A172 (cell line): ENCODE measurements around the gene MAP6. TPM values are rescaled to one million over a fixed set of nuclear protein-coding genes. Genes with fewer than 3 reads are reported as not detected.
"Not testable (repeated sequence)": the region's sequence is repeated elsewhere in the genome, so short reads cannot be mapped to it uniquely, and the experiment has no call there.

Experiments
- DNase-seq: peaks from one replicate; pipeline ENCODE4 v3.0.0-alpha.2; 2015; ENCODE audit warnings: low spot score
- total RNA-seq: library from RNA; depleted of rRNA; stranded (reverse); fragments of >200 nt; shearing (Covaris generic); gene quantifications from 2 replicates; pipeline ENCODE4 v1.2.3, GENCODE V29; 2014

MAP6 gene
- total RNA-seq, 1 experiment from 2014 or later, result 10.6 TPM

DNA sequence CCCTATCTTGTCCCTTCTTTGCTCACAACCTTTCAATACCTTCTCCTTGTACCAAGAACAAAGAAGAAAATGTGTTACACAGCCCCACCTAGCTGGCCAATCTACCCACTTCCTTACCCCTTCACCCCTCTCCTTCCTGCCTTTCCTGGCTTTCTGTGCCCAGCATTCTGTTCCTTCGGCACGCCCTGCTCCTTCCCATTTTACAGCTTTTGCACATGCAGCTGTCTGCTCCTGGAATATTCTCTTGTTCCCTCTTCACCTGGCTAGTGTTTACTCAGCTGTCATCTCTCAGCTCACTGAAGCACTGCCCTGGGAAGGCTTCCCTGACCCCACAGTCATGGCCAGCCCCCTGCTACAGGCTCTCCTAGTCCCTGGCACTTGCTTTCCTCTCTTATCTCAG is 76.1 kb downstream of the MAP6 start:
- no peak for DNase-seq

DNA sequence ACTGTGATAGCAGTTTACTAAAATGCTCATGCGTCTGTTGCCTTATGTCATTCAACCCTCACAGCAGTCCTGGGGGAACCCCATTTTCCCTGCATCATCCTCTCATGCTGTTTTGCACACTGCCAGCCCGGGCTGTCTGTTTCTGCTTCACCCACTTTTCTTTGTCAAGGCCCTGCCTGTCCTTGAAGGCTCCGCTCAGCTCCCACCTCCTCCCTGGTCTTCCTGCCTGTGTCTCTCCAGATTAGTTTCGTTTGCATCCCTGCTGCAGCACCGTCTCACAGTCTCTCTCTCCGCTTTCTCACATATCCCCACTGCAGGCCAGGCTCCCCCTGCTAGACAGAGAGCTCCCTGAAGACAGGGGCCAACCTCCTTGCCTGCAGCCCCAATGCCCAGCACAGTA is 76.9 kb downstream of the MAP6 start:
- no peak for DNase-seq

DNA sequence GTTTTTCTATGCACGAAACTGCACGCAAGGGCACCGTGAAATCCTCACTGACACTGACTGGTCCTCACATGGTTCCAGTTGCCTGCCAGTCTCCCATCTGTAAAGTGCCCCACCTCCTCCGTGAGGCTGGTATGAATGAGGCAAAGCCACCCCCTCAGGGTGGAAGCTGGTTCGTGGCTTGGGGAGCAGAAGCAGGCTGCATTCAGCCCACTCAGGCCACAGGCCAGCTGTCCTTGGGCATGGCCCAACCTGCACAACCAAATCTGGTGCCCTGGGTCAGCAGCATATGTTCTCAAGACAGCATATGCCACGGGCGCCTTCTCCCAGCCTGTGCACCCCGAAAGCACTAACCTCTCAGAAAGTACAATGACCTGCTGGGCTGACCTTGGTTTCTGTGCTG is 77.5 kb downstream of the MAP6 start:
- DNase-seq, result no peak

DNA sequence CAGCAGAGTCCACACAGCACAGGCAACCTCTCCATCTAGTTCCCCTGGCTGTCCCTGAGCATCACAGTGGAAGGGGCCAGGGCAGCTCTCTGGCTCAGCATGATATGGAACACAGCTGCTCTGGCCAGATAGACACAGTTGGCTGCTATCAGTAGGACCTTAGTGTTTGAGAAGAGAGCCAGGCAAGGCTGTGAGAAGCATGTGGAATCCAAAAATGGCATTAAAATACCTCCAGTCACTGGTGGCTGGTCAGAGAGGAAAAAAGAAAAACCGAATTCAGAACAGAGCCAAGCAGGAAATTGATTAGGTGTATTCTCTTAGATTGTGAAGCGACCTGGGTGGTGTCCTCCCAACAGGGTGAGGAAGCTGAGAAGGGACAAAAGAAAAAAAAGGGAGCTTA is 78.9 kb downstream of the MAP6 start:
- no peak for DNase-seq

DNA sequence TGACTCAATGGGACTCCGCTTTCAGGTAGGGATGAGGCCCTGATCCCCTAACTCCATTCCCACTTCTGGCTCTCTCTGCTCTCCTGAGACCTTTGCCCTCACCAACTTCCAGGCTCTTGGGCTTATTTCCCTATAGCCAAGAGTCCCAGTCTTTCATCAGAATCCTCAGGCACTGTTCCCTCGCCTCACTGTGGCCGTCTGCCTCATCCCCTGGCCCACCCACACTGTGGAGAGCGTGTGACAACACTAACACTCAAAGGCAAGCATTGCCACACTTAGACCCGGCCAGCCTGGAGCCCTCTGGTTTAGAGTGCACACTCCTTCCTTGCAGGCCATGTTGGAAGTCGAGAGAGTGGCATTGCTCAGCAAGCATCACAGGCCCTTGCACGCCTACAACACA is 79.8 kb downstream of the MAP6 start:
- no peak for DNase-seq

DNA sequence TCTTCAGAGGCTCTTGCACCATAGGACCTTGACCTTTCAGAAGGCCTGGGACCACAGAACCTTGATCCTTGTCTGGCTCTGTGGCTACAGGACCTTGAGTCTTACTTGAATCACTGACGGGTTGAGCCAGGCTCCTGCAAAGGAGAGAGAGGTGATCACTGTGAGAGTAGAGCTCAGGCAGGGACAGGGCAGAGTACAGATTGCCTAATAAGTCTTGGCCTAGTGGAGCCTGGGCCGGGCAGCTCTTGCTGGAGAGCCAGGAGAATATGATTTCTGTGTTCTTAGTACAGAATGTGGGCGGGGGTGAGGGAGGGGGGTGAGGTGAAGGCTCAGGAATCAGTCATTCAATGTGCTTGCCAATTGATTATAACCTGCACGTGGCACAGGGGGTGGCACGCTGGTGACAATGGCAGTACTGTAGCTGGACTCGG is 80.8 kb downstream of the MAP6 start:
- DNase-seq, result no peak

DNA sequence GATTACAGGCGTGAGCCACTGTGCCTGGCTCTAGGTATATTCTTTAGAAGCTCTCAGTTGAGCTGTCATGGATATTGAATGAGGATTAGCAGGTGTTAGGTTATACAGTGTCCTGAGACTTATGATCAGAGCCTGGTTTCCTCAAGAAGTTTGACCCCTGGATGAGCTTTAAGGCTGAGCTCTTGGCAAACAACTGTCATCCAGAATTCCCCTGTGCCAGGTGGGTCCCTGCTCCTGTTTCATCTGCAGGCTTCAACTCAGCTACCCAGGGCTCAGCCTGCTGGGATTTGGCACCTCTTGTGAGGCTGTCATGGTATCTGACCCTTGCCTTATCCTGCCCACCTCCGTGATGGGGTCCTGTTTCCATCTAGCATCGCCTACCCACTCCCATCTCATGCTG is 82.4 kb downstream of the MAP6 start:
- no peak for DNase-seq

DNA sequence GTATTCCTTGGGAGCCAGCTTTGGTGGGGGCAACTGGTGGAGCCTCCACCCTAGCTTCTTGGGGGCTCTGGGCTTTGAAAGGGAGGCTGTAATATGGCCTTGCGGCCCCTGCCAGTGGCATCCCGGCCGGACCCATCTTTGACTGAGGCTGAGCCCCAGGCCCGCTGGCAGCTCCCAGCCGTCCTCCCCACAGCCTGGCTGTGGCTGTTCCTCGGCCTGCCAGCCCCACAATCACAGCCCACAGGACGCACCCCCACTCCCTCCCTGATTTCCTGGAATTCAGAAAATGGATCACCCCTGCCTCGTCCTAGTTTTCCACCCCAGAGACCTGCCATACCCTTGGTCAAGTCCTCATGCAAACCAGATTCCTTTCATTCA is 83.6 kb downstream of the MAP6 start:
- DNase-seq, result no peak

DNA sequence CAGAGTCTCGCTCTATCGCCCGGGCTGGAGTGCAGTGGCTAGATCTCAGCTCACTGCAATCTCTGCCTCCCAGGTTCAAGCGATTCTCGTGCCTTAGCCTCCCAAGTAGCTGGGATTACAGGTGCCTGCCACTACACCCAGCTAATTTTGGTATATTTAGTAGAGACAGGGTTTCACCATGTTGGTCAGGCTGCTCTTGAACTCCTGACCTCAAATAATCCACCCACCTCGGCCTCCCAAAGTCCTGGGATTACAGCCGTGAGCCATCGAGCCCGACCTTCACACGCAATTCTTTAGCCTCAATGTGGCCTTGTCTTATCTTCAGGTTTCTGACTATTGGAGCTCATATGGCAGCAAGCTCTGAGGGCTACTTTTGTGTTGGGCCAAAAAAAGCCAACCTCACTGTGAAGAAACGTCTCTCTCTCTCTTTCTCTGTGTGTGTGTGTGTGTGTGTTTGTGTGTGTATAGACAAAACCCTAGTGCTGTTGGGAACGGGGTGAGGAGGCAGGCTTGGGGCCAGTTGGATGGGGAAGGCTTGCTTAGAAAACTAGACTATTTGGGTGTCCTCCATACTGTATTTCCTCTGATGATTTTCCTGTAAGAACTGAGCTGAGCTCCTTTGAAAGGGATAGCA is 84.1 kb downstream of the MAP6 start:
- not testable (repeated sequence) for DNase-seq

DNA sequence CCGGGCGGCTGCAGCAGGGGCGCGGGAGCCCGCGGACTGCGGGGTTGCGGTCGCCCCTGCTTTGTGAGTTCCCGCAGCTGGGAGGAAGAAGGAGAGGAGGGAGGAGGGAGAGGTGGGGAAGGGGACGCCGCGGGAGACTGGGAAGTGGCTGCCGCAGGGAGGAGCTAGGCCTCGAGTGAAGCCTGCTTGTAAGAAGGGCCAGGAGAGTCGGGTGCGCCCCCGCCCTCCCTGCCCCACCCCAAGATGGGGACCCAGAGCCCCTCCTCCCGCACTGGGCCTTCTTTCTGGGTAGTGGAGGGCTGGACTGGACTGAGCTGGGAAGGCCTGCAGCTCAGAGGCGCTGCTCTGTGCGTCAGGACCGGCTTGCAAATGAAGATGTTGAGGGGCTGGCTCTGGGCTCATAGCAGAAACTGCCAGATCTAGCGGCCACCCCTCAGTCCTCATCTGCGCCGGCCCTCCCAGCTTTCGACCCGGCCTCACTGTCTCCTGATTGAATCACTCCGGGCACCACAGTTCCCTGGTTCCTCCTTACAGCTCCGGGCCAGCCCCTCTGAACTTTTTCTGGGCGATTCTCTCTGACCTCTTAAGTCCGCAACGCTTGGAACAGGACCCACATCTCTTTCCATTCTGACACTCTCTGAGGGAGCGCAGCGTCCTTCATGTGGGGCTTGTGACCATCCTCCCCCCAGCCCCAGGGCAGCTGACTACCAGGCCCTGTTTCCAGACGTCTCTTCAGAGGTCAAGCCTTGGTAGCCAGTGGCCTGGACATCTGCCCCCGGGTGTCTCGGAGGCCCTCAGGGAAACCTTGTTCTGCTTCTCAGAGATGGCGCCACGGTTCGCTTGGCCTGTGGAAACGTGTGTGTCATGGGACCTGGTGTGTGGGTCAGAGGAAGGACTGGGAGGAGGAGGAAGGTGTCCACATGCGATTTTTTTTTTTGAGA is 84.8 kb downstream of the MAP6 start:
- DNase-seq, result peak; percentile 82

DNA sequence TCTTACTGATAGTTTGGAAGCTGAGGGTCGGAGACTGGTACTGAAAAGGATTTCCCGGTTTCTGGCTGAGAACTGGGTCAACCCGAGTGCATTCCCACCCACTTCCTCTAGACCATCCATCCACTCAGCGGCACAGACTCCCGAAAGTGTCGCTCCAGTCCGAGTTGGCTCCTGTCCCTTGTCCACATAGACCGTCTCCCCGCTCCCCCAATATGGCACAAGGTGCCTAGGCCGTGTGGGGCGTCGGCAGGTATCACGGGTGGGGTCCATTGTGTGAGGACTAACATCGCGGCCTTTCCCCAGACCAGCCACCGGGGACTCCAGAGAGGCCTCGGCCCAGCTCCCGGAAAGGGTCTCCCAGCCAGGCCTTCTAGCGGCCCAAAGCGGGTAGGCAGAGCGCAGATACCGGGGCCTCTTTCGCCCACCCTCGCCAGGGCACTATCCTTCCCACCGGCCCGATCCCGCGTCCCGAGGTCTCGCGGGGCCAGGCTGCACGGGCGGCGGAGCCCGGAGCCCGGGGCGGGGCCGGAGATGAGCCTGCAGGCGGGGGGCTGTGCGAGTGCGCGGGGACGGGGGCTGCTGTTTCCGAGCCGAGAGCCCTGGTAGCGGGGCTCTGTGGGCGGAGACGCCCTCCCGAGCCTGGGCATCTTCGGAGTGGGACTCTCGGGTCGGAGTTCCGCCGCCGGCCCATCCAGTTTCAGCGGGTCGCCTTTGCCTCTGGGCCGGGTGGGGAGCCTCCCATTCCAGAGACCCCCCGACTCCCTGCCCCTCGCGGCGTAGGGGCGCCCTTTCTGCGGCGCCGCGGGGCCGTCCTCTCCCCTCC is 85.7 kb downstream of the MAP6 start:
- peak; percentile 57 for DNase-seq

DNA sequence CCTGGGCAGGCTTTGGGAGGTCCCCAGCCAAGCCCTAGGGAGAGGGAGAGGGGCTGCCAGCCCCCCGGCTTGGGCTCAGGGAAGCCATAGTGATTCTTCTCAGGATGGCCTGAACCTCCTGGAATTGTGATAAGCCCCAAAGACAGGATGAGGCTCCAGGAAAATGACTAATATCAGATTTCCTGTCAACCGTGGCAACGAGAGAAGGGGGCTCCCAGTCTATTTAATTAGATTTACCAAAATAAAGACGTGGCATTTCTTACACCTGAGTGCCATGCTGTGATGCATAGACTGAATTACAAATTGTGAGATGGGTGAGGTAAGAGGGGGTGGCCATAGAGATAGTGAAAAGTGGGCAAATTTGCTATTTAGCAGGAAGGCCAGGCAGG is 86.3 kb downstream of the MAP6 start:
- DNase-seq, result no peak

DNA sequence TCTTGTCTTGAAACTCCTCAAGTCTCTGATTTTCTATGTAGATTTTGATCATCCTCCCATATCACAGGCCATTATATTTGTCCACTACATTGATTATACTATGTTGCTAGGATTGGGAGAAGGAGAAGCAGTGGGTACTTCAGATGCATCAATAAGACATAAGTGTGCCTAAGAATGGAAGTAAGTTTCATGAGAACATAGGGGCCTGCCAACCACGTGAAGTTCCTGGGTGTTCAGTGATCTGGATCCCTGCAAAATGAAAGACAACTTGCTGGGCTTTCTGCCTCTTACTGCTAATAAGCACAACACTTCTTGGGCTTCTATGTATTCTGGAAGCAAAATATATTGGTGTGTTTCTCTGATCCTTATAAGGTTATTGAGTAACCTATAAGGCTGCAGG is 89.0 kb downstream of the MAP6 start:
- no peak for DNase-seq

DNA sequence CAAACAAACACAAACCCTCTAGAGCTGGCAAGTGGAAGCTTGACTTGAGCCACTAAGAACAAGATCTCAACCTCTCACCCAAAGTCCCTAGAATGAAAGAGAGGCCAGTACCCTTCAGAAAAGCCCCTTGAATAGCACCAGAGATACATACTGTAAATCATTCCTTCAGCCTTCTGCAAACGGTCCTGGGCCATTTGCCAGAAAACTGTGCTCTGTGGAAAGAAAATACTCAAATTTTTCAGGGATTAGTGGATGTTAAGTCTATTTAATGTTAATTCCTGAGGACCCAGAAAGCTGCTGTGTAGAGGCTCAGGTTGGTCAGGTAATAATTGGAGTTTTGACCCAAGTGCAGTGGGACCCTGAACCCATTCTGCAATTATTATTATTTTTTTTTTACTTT is 89.9 kb downstream of the MAP6 start:
- no peak for DNase-seq

DNA sequence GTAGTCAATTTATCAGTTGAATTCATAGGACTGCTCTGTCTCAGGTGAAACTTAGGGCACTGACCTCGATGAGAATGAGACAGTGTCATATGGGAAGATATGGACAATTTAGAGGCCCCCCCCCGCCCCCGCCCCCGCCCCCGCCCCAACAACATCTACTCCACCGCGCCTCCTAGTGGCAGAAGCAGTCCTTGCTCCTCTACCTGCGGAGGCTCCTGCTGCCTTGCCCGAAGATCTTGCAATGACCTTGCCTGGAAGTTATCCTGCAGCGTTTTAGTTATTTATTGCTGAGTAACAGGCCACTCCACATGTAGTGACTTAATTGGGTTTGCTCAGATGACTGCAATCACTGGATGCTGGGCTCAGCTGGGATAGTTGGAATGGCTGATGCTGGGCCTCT is 91.6 kb downstream of the MAP6 start:
- peak; percentile 46 for DNase-seq

DNA sequence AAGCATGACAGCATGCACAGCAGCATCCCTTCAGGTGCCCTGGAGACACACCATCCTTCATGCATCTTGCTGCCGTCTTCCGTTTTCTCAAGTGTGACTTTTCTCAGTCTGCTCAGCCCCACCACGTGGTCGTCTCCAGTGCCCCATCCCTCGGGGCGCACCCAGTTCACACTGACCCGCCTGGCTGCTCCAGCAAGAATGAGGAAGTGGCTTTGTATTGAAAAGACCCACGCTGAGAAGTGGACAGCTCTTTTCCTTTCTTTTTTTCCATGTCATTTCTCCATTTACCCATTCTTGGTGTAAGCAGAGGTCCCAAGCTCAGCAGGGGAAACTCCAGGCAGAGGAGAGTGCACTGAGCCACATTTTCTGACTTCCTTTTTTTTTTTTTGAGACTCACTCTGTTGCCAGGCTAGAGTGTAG is 92.3 kb downstream of the MAP6 start:
- DNase-seq, result peak; percentile 52

DNA sequence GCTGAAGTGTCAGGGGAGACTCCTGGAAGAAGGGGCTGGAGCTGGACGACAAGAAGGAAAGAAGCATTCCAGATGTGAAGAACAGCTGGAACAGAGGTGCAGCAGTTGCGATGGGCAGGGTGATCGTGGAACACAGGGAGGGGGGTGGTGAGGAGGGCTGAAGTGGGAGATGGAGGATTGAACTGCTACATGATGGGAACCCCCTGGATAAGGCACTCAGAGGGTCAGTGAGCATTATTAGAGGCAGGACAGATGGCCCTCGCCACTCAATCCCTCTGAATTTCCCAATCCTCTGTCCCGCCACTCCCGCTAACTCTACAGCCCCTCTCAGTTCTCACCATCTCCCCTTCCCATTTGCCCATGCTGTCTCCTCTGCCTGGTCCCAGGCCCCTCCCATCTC is 92.8 kb downstream of the MAP6 start:
- DNase-seq, result no peak

DNA sequence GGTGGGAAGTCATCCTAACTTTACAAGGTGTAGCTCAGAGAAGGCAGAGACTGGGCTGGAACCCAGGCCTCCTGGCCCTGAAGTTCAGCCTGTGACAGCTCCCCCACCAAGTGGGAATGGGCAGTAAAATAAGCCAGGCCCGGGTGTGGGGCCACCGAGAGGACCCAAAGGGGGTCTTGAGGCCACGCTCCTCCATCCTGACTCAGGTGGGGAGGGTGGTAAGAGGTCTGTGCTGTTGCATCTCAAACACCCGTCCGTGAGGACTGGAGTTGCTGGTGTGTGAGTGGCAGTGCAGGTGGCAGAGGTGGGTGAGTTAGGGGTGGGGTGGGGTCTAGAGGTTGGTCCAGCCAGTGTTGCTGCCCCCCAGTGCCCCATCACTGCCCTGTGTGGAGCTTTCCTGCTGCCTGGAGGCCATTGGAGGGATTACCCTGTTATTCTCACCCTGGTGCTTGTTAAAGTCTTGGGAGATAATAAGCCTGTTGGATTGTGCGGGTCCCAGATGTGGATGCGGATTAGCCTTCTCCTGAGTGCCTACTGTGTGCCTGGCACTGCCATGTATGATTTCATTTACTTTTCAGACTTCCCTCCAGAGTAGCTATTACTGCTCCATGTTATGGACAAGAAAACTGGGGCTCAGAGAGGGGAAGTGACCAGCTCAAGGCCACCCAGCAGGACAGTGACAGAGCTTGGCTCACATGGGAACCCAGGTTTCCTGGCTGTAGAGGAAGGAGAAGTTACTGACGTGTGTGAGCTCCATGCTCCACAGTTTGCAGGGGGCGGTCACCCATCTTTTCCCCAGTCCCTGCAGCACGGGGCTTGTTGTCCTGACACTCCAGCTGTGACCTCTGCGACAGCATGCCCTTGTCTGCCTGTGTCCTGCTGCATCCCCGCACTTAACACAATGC is 93.9 kb downstream of the MAP6 start:
- DNase-seq, result no peak

DNA sequence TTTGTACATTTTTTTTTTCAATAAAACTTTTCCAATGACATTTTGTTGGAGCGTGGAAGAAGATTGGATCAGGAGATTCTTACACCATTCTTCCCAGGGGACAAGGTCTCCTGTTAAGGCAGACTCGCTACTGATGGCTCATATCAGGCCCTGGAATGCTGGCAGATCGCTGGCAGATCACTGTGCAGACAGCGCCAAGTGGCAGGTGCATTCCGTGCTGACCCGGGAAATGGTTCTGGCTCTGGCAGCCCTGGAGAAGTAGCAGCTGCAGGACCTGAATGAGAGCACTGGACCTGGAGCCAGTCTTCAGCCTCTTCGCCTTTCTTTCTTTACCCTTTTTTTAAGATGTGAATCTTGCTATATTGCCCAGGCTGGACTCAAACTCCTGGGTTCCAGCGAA is 96.1 kb downstream of the MAP6 start:
- no peak for DNase-seq

DNA sequence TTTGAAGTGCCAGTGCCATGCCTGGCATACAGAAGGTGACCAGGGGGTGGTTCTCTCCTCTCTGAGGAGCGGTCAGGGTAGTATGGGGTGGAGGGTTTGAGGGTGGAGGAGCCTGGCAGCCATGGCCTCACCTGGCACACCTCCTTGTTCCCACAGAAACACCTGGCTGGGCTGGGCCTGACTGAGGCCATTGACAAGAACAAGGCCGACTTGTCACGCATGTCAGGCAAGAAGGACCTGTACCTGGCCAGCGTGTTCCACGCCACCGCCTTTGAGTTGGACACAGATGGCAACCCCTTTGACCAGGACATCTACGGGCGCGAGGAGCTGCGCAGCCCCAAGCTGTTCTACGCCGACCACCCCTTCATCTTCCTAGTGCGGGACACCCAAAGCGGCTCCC is 97.2 kb downstream of the MAP6 start:
- DNase-seq, result no peak

DNA sequence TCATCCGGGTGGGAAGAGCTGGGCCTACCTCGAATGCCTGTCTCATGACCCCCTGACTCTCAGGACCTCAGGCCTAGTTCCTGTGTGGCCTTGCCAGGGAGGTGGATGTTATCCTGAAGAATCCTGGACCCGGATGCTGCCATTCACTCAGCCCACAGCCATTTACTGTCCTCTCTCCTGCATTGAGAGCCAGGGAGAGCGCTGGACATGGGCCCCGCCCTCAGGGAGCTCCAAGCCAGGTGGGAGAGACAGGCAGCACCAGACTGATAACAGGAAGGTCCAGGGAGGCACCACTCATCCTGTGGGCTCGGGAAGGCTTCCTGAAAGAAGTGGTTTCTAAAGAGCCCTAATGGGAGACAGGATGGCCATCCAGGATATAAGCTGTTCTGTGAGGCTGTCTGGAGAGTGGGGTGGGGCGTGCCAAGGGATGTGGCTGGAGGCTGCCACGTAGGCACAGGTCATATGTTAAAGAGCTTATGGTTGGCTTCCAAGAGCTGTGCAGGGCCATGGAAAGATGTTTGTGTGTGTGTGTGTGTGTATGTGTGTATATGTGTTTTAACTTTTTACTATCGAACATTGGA is 98.2 kb downstream of the MAP6 start:
- DNase-seq, result no peak
